Measurements from ENCODE around the gene COL6A1.

COL6A1 gene

GRCh38 chr21:45935628-45936027 lies 45.9 kb upstream of the COL6A1 start:
- Histone ChIP-seq H3K4me3 (ENCODE audit: low read length) (no peak overlapping the region), H3K79me2 (ENCODE audit: low read length) (no peaks in the 10 kb centered on the region), H4K20me1 (ENCODE audit: insufficient read depth, low read length) (no peaks in the 10 kb centered on the region), H3K9me3 (ENCODE audit: insufficient read depth, low read length) (peaks cover 5% of the 10 kb centered on the region; the same call in 1 of the 2 replicates), H3K9ac (ENCODE audit: low read length) (no peak overlapping the region), H3K27me3 (ENCODE audit: low read depth, low read length) (no peaks in the 10 kb centered on the region), H3K36me3 (replicated peaks; ENCODE audit: low read depth, low read length) (no peaks in the 10 kb centered on the region), H2AFZ (ENCODE audit: low read depth, low read length) (no peak overlapping the region), H3K4me2 (ENCODE audit: low read length) (no peak overlapping the region), H3K27ac (ENCODE audit: low read length) (no peak overlapping the region), H3K4me1 (ENCODE audit: low read length) (peaks cover 29% of the 10 kb centered on the region)
- TF ChIP-seq EZH2phosphoT487 (IDR thresholded peaks at IDR 0.05; ENCODE audit: low read depth) = no peak
- TF ChIP-seq CTCF (IDR thresholded peaks at IDR 0.05; ENCODE audit: low read depth, low read length) = no peak

GRCh38 chr21:45937721-45938452 lies 43.7 kb upstream of the COL6A1 start:
- Histone ChIP-seq H3K79me2 (ENCODE audit: low read length) (no peaks in the 10 kb centered on the region), H3K27ac (ENCODE audit: low read length) (no peak overlapping the region), H3K9me3 (ENCODE audit: insufficient read depth, low read length) (no peaks in the 10 kb centered on the region), H3K27me3 (ENCODE audit: low read depth, low read length) (no peaks in the 10 kb centered on the region), H3K36me3 (replicated peaks; ENCODE audit: low read depth, low read length) (no peaks in the 10 kb centered on the region), H3K9ac (ENCODE audit: low read length) (no peak overlapping the region), H3K4me1 (ENCODE audit: low read length) (peaks cover 21% of the 10 kb centered on the region), H4K20me1 (ENCODE audit: insufficient read depth, low read length) (no peaks in the 10 kb centered on the region), H2AFZ (ENCODE audit: low read depth, low read length) (no peak overlapping the region), H3K4me3 (ENCODE audit: low read length) (no peak overlapping the region), H3K4me2 (ENCODE audit: low read length) (no peak overlapping the region)
- no peak for TF ChIP-seq EZH2phosphoT487 (IDR thresholded peaks at IDR 0.05; ENCODE audit: low read depth)
- no peak for TF ChIP-seq CTCF (IDR thresholded peaks at IDR 0.05; ENCODE audit: low read depth, low read length)

GRCh38 chr21:45938453-45938755 lies 43.2 kb upstream of the COL6A1 start:
- Histone ChIP-seq H3K4me1 (ENCODE audit: low read length) (peaks cover 17% of the 10 kb centered on the region), H3K4me2 (ENCODE audit: low read length) (no peak overlapping the region), H3K4me3 (ENCODE audit: low read length) (no peak overlapping the region), H3K27ac (ENCODE audit: low read length) (no peak overlapping the region), H3K9ac (ENCODE audit: low read length) (no peak overlapping the region), H3K79me2 (ENCODE audit: low read length) (no peaks in the 10 kb centered on the region), H3K27me3 (ENCODE audit: low read depth, low read length) (no peaks in the 10 kb centered on the region), H3K36me3 (replicated peaks; ENCODE audit: low read depth, low read length) (no peaks in the 10 kb centered on the region), H2AFZ (ENCODE audit: low read depth, low read length) (no peak overlapping the region), H3K9me3 (ENCODE audit: insufficient read depth, low read length) (no peaks in the 10 kb centered on the region), H4K20me1 (ENCODE audit: insufficient read depth, low read length) (no peaks in the 10 kb centered on the region)
- TF ChIP-seq CTCF (IDR thresholded peaks at IDR 0.05; ENCODE audit: low read depth, low read length) = no peak

- H3K27me3 ChIP-seq (ENCODE audit: low read depth, low read length) = no peaks in the 10 kb centered on the region
- no peak overlapping the region for H3K4me3 ChIP-seq (ENCODE audit: low read length)
- H3K4me2 ChIP-seq (ENCODE audit: low read length) = no peak overlapping the region
- no peaks in the 10 kb centered on the region for H3K36me3 ChIP-seq (replicated peaks; ENCODE audit: low read depth, low read length)
- TF ChIP-seq EZH2phosphoT487 (IDR thresholded peaks at IDR 0.05; ENCODE audit: low read depth) (no peak), CTCF (IDR thresholded peaks at IDR 0.05; ENCODE audit: low read depth, low read length) (no peak)
- H3K9ac ChIP-seq (ENCODE audit: low read length) = no peak overlapping the region
- no peaks in the 10 kb centered on the region for H3K9me3 ChIP-seq (ENCODE audit: insufficient read depth, low read length)
- H4K20me1 ChIP-seq (ENCODE audit: insufficient read depth, low read length) = no peaks in the 10 kb centered on the region
- H3K4me1 ChIP-seq (ENCODE audit: low read length) = peaks cover 11% of the 10 kb centered on the region
- H2AFZ ChIP-seq (ENCODE audit: low read depth, low read length) = no peak overlapping the region
- H3K27ac ChIP-seq (ENCODE audit: low read length) = no peak overlapping the region
- H3K79me2 ChIP-seq (ENCODE audit: low read length) = no peaks in the 10 kb centered on the region
Observed at GRCh38 chr21:45938811-45939520, 42.6 kb upstream of the COL6A1 start.

All from OCI-LY3 (cell line).